GM18499 (cell line): ENCODE measurements around the gene TMEM272.

Experiments
- ATAC-seq: cut with Tn5 transposase; IDR thresholded peaks from one replicate; pipeline ENCODE4 v1.9.1; 2021; ENCODE audit warnings: moderate number of reproducible peaks; ENCODE audit not compliant: insufficient read depth, unreplicated experiment

Gene TMEM272

DNA sequence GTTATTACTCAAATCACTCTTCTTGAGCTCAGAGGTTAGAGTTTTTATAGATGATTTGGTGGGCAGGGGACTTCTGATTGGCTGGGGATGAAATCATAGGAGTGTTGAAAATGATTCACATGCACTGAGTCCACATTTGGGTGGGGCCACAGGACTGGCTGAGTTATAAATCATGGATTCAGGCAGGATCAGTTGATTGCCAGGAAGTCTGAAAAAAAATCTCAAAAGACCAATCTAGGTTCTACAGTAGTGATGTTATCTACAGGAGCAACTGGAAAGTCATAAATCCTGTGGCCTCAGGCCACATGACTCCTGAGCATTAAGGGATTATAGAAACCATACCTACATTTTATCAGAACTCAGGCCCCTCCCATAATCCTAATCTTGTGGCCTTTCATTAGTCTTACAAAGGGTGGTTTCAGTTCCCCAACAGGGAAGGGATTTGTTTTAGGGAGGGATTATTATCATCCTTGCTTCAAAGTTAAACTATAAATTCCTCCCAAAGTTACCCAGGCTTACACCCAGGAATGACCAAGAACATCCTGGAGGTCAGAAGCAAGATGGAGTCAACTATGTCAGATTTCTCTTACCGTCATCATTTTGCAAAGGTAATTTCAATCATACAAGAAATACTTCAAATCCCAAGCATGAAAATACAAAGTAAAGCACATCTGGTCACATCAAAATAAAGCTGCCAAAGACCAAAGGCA is 11.2 kb upstream of the TMEM272 start:
- ATAC-seq = no peak

DNA sequence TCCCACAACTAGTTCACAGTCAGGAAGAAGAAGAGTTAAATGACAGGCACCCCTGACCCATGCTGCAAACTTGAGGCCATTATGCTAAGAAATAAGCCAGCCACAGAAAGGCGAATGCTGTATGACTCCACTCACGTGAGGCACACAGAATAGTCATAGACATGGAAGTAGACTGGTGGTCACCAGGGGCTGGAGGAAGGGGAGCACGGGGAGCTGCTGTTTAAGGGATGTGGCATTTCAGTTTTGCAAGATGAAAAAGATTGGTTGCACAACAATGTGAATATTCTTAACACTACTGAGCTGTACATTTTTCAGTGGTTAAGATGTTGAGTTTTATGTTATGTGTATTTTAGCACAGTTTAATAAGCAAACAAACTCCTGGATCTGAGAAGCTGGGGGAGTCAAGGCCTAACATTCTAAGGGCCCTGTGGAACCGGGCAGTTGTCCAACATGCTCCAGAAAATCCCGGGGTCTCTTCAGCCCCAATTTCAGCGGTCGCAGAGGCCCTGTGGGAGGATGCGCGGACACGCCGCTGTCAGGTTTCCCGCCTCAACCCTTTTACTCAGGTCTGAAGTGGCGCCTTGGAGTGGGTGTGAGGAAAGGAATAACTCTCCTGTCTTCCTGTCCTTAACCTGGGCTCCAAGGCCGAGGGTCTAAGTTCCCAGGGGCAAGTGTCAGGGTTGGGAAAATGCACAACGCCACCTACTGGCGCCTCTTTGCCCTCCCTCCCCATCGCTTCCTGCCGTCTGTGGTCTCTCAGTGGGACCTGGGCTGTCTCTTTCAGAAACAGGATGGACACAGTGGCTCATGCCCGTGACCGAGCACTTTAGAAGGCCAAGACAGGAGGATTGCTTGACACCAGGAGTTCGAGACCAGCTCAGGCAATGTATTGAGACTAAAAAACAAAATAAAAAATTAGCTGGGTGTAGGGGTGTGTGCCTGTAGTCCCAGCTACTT is 4.4 kb upstream of the TMEM272 start:
- no peak for ATAC-seq

DNA sequence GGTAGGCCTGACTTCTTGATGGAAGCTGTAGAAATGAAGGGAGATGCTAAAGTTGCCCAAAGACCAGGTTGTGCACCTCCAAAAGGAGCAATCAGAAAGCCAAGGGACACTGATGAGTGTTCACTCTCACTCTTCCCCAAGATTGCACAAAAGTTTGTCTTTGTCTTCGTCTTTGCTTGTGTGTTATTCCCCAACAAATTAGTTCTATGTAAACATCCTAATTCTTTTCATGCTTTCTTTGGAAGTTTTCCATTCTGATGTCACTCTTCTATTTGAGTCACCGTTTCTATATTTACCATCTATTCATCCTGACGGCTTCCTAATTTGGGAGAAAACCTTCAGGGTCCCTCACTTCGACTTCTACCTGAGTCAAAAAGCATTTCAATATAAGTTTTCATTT is 3.7 kb upstream of the TMEM272 start:
- ATAC-seq = no peak

DNA sequence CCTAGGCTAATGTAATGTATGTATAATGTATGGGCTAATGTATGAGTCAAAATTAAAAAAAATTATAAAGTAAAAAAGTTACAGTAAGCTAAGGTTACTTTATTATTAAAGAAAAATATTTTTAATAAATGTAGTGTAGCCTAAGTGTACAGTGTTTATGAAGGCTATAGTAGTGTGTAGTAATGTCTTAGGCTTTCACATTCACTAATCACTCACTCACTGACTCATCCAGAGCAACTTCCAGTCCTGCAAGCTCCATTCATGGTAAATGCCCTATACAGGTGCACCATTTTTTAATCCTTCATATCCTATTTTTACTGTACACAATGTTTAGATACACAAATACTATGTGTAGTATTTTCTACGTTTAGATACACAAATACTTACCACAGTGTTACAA is 1.8 kb upstream of the TMEM272 start:
- no peak for ATAC-seq

DNA sequence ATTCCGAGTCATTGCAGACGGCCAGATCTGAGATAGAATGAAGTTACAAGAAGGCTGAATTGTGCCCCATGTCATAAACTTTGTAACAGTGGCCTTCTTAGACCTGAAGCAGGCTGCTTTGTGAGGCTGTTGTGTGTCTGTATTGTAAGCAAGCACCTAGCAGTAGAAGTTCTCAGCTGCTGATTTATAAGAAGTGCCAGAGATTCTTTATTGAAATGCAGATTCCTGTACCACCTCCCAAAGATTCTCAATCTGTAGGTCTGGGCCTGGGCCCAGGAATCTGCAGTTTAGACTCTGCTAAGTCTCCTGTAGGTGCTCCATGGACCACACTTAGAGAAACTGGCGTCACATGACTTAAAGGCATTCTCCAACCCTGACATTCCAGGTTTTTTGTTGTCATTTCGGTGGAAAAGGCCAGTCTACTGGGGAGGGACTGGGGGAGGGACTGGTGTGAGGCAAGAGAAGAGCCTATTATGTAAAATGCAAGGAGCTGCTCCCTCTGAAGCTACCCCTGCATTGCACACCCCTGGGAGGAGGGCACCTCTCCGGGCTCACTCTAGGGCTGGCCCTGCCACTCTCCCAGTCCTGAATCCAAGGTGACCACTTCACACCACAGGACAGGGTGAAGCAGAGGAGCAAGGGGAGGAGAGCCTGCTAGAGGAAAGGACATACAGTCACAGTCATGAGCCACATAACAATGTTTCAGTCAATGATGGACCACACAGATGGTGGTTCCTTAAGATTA is 769 bp upstream of the TMEM272 start:
- no peak for ATAC-seq

DNA sequence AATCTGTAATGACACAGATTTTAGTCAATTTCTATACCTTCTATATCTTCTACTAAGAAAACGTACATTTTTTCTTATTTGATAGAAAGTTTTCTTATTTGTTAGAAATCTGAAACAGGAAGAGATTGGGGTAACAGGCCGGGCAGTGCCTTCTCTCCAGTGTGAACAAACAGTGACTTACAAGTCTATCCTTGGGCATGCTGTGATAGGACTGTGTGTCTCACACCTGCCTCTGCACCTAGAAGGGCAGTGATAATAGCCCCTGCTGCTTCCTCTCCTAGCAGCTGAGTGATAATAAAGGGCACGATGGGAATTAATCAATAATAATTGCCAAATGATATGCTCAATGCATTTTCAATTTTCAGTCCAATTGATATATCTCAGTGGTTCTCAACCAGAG is 1.4 kb downstream of the TMEM272 start:
- no peak for ATAC-seq

DNA sequence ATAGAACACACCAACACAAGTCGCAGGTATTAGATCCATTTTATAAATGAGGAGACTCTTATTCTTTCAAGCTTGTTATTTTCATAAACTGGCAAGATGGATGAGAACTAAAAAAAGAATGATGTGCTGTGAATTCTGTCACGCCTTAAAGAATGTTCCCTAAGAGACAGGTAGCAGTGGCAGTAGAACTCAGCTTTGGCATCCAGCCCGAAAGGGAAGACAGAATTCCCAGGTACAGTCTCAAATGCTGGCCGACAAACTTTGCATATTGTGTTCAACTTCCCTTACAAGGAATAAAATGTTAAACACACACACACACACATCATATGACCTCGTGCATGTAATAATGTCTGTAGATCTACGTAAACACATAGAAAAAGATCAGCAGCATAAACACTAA is 3.2 kb downstream of the TMEM272 start:
- no peak for ATAC-seq

DNA sequence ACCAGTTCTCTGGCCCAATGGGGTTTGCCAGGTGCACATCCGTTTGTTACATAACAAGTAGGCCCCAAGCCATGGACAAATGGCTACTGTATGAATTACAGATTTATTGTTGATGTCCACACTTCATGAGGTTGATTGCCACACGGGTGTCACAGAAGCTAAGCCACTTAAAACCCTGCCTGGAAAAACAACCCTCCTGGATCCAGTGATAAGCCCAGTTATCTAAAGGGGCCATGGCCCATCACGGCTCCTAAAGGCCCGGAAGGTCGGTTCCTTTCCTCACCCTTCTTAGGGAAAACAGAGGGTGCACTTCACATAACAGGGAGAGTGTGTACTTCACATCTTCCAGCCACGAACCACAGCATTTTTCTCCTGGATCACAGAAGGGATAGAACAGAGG is 4.1 kb downstream of the TMEM272 start:
- no peak for ATAC-seq

DNA sequence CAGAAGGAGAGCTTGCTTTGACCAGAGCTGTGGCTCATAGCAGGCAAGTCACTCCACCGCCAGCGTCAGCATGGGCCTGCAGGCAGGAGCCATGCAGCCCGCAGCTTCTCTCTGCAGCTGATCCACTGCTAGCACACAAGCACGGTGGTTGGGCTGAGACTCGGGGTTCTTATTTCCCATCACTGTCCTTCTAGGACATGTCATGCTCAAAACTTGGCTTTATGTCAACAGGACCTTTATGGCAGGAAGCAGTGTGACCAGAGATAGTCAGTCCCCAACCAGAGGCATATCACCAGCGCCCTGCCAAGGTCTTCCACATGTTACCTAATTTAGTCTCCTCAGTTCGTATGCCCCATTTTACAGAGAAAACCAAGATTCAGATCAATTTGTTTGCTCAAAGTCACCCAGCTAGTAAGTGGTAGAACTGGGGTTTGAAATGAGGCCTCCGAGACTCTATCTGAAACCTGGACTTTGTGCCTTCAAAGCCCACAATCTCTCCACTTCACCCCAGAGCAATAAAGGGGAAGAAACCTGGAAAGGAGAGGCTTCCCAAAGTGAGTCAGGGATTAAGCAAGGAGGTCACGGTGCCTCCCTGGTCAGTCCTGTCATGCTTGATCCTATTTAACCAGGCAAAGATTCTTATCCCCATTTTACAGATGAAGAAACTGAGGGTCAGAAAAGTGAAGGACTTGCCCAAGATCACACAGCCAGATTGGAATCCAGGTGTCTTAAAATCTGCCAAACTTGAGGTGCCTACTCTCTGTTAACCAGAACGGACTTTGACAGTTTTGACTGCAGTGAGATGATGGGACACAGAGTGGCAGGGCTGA is 5.1 kb downstream of the TMEM272 start:
- ATAC-seq = no peak

DNA sequence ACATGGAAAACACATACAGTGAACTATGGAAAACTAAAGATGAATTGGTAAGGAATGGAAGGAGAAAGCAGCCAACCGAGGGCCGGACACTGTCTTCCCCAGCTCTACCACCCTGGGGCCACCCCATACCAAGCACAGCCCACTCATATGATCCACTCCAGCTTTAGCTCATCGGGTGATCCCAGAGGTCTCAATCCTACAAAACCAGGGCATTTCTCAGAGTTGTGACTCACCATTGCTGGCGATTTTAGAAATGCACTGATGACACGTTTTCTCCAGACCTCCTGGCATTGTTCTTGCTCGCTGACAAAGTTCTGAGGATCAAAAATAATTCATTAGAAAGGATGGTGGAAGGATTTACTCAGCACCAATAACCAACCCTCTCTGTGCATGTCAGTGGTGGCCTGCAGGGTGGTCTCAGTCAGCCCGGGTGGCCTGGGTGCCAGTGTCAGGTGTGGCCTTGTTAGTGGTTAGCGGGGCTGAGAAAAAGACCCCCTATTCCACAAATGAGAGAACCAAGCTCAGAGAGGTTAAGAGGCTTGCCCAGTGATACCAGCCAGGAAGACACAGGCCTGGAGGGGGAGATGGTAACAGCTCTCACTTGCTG is 6.6 kb downstream of the TMEM272 start:
- ATAC-seq = no peak

DNA sequence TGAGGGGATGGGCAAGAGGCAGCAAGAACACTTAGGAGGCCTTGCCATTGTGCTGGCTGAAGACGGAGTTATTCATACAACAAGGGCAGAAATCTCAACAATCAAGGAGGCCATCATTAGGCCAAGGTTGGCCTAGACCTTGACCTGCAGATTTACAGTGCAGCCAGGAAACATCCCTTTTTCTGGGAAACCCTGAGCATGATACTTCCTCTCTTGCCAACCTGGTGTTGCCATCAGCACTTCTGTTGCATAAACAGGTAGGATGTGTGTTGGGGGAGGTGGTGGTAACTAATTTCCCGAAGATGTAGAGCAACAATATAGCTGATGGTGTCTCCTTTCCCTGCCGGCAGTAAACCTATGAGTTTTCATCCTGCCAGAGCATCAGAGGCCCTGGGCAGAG is 8.0 kb downstream of the TMEM272 start:
- no peak for ATAC-seq

DNA sequence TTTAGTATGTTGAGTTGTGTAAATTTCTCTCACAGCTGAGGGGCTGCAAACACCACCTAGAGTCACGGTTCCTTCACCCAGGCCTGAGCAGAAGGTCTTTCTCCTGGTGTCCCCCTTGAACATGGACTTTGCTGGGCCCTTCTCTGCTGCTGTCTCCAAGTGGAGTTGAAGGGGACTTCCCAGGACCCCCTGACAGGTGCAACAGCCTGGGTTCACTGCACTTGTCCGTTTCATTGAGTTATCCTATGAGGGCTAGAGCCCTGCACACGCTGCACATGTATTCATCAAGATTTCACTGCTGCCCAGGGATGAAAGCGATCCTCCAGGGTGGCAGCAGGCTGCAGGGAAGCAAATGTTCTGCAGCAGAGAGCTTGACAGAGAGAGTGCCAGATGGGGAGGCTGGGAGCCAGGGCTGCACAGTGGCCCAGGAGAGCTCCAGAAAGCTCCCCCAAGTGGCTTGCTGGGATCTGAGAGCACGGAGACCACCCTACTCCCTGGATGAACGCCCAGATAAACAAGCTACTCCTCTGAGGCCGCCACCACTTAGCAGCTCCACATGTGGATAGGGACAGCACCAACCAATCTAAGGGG is 10.3 kb downstream of the TMEM272 start:
- ATAC-seq = no peak

DNA sequence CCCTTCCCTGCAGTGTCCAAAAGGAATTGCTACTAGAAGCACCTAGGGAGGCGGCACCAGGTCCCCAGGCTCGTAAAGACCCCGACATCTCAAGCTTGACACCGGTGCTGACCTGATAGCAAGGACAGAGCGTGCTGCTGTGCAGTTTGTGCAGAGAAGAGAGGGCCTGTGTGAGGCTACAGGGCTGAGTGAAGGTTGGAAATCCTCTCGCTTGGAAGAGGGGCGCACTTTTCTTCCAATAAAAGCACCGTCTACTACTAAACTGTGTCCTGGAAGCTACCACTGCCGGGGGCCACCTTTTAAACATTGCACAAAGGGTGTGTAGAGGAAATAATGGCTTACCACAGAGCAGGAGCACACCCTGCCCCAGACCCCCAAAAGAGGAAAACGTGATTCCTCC is 11.0 kb downstream of the TMEM272 start:
- ATAC-seq = no peak

DNA sequence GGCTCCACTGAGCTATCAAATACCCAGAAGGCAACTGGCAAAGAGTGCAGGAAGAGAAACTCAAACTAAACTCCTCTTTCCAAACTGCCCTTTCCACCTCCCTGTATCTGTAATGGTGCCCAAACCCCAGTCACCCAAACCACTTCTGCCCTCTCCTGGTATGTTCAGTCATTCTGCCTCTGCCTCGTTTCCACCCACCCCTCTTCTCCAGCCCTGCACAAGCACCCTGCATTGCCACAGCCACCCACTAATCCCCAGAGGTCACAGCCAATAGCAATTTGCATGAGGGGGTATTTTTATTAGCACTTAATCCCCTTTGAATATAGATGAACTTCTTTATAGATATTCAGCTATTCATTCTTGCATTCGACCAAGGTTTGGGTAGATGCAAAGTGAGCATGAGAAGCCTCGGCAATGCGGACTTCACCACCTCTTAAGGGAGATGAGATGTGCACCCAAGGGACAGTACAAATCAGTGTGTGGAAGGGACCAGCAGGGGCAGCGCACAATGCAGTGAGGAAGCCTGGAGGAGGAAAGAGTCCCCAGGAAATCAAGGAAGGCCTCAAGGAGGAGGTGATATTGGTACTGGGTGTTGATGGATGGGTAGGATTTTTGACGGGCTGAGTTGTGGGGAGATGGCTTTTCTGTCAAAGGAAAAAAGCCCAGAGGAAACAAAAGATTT is 12.4 kb downstream of the TMEM272 start:
- no peak for ATAC-seq

DNA sequence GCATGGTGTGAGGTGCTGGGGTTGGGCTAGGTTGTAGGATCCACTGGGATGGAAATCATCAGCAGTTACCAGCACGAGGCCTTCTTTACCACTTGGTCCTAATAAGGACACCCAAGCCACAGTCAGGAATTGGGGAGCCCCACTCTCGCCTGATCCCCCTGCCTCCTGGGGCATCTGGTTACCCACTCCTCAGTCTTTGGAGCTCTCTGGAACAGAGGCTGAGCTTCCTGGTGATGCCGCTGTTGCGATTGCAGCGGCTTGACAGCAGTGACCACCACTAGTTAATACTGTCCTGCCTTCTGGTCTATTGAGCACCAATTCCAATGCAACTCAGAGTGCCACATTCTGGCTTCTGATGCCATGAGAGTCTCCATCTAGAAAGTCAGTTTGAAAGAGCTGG is 13.5 kb downstream of the TMEM272 start:
- ATAC-seq = no peak

DNA sequence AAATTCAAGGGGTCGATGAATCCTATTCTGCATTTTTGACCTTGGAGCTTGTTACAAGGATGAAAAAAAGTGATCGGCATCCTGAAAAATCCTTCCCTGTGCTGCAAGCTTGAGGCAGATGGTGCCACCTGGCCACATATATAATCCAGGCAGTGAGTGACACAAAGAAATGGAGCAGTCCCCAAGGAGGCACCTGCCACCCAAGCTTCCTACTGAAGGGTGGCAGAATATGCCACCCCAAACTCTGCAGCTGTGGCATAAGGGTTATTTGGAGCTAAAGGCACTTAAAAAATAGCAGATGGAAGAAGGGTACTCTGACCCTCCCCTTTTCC is 15.4 kb downstream of the TMEM272 start:
- no peak for ATAC-seq

DNA sequence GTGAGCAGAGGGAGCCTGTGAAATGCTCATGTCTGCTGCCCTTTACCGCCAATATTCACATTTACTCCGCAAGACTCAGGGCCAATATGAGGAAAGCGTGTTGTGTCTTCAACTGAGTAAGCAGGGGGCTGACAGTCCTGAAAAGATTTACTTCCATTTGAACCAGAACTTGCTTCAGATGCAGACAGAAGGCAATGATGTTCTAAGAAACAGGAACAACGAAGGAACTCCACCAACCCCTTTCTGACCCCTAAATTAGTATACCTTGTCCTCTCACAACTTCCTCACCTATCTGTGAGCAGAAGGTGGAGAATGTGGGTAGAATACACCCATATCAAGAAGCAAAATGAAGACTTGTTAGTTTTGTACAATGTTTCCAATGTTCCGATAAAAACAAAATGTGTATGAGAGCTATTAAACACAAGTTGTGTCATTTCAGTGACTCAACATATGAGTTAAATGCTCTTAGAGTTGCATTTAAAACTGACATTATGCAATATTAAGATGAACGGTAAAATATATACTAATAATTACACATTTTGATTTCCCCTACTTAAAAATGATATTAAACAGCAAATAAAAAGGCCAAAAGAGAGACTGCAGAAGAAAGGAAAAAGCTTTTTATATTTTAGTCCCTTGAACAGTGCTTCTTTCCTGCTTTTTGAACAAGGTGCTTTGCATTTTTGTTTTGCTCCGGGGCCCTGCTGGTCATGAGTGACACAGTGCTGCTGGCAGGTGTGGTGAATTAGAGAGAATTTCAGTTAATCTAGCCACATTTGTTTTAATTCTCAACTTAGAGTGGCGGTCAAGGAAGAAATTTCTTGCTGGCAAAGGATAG is 16.0 kb downstream of the TMEM272 start:
- no peak for ATAC-seq

DNA sequence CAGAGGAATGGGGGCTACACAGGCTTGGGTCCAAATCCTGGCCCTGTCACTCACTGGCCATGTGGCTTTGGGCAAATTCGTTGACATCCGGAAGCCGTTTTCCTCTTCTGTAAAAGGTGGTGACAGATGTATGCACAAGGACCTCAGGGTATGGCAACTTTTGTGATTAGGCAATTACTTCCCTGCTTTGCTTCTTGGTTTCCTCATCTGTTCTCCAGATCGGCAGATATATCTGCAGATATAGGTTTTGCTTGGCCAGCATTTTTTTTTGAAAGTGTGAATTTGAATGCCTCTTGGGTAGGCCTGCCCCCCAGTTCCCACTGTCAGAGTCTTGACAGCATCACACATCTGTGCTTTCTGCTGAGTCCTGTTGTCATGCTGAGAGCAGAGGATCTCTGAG is 17.7 kb downstream of the TMEM272 start:
- ATAC-seq = no peak
